Measurements from ENCODE around the gene MFN1.

MFN1 gene

GRCh38 chr3:179336345-179336929 lies 11.1 kb upstream of the MFN1 start:
- DNase-seq (ENCODE audit: low read depth in 2 of 2), result no peak

DNA sequence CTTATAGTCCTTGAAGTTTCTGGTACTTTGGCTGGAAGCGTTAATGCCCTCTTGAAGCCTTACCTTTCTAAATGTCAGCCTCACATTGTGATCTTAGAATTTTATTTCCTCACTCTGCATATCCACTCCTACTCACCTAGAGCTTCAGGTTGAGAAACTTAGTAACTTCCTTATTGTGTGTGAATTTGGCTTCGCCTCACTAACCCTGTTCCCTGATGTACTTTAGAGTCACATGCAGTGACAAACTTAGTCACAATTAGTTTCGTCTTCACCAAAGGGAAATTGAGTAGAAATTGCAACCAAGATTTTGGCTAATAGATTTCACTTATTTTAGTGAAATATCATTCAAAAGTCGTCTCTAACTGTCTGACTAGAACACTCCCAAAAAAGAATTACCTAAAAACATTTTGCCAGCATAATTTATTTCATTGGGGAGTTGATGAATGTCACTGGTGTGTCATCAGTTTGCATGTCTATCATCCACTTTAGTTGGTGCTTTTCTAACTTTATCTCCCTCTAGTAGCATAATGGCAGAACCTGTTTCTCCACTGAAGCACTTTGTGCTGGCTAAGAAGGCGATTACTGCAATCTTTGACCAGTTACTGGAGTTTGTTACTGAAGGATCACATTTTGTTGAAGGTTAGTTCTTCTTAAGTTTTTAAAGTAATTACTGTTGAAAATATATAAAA lies 960 bp downstream of the MFN1 start:
- no peak for DNase-seq (ENCODE audit: low read depth in 2 of 2)

DNA sequence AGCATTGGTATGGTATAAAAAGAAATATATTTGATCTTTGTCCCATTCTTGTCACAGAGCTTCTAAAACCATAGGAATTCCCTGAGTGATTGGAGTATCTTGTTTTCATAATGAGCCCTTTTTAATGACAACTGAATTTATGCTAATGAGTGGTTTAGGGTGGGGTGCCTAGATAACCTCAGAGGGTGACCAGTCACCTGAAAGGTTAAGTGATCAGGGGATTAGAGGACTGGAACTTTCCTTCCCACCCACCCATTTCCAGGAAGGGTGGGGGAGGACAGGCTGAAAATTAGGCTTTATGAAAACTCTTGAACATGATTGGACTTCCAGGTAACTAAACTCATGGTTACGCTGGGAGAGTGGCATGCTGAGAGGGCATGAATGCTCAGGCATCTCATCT lies 8.5 kb downstream of the MFN1 start:
- DNase-seq (ENCODE audit: low read depth in 2 of 2), result no peak

GRCh38 chr3:179363332-179363731 lies 15.8 kb downstream of the MFN1 start:
- DNase-seq (ENCODE audit: low read depth in 2 of 2), result no peak

GRCh38 chr3:179369621-179370020 lies 22.1 kb downstream of the MFN1 start:
- DNase-seq (ENCODE audit: low read depth in 2 of 2), result no peak

GRCh38 chr3:179373938-179374337 lies 26.4 kb downstream of the MFN1 start:
- no peak for DNase-seq (ENCODE audit: low read depth in 2 of 2)

- DNase-seq (ENCODE audit: low read depth in 2 of 2), result no peak
These were observed 27.8 kb downstream of the MFN1 start for GRCh38 chr3:179375091-179375999.

GRCh38 chr3:179376474-179376873 lies 29.0 kb downstream of the MFN1 start:
- no peak for DNase-seq (ENCODE audit: low read depth in 2 of 2)

- no peak for DNase-seq (ENCODE audit: low read depth in 2 of 2)
These were observed 44.4 kb downstream of the MFN1 start for GRCh38 chr3:179391906-179392305.

- DNase-seq (ENCODE audit: low read depth in 2 of 2), result no peak
These were observed 51.2 kb downstream of the MFN1 start for GRCh38 chr3:179398574-179399231.

DNA sequence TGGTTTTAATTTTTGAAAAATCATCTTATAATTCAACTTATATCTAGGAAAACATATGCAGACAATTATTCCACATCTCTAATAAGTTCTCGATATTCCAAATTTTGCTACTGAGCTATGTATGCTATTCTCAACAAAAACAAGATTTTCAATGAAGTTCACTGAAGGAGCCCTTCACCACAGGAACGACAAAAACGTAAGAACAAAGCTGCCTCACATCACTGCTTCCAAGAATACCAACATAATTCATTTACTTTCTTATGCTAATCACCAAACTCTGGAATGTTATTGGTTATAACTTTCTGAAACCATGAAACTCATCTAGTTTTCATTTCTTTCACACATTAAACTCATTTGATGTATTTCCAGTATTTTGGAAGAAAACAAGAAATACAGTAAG lies 54.1 kb downstream of the MFN1 start:
- no peak for DNase-seq (ENCODE audit: low read depth in 2 of 2)

- no peak for DNase-seq (ENCODE audit: low read depth in 2 of 2)
These were observed 55.5 kb downstream of the MFN1 start for GRCh38 chr3:179402963-179403362.

DNA sequence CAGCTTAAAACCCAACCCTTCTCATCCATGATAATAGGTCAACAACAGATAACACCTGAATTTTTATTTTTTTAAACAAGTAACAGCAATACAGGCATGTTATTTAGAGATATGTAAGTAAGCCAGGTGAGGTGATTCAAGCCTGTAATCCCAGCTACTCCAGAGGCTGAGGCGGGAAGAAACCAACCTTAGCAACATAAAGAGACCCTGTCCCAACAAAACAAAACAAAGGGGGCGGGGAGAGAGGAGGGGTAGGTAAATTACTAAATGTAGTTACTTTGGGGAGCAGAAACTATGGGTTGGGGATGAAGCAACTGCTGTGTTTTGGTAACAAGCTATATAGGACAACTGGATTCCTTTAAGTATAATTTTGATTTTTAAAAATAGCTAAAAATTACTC lies 56.8 kb downstream of the MFN1 start:
- no peak for DNase-seq (ENCODE audit: low read depth in 2 of 2)

DNA sequence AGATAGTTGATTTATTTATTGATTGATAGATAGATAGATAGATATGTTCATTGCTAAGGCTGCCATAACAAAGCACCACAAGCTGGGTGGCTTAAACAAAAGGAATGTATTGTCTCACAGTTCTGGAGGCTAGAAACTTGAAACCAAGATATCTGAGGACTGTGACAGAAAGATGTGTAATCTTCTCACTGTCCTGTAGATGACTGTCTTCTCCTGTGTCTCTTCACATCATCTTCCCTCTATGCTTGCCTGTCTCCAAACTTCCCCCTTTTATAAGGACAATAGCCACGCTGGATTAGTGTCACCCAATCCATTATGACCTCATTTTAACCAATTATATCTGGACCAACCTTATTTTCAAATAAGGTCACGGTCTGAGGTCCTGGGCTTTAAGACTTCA lies 62.8 kb downstream of the MFN1 start:
- DNase-seq (ENCODE audit: low read depth in 2 of 2), result no peak

DNA sequence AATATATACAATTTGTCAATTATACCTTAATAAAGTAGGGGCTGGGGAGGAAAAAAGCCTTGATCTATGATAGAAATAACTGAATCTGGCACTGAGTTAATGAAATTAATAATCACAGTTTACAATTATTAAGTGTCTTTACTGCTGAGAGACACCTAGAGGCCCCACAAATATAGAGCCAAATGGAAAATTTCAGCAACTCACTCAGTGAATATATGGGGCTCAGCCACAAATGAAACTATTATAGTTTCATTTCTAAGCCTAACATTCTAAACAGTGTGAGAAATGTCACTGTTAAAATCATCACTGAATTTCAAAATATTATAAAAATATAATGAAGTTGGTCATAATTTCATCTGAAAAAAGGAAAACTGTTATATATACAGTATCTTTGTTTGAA lies 63.5 kb downstream of the MFN1 start:
- no peak for DNase-seq (ENCODE audit: low read depth in 2 of 2)

DNA sequence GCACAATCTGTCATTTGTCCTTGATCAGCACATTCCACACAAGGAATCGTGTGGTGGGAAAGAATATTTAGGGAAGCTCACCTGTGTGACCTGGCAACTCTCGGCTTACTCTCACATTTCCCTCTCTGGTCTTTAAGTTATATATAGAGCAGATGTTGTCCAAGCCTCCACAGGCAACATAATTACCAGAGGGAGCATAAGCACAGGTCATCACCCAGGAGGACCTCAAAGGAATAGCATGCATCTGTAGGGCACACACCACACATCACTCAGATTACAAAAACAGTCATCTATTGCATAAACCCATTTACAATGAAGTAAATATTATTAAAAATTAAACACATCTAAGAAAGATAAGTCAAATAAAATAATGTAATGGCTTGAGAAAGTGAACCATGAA lies 67.3 kb downstream of the MFN1 start:
- no peak for DNase-seq (ENCODE audit: low read depth in 2 of 2)

DNA sequence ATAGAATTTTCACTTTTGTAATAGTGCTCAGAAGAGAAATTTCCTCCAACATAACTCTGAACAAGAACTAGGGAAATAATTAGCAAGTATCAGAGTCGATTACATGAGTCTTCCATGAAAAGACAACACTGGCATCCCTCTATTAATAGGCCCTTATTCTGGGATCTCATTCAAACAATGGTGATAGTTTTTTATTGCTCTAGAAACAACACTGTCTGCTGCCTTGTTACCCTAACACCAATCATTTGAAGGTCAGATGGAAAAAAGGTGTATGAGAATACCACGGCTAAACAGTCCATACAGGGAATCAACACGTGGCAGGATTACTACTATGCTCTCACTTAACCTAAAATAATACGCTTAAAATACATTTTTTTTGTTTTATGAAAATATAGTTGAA lies 67.9 kb downstream of the MFN1 start:
- DNase-seq (ENCODE audit: low read depth in 2 of 2), result no peak

DNA sequence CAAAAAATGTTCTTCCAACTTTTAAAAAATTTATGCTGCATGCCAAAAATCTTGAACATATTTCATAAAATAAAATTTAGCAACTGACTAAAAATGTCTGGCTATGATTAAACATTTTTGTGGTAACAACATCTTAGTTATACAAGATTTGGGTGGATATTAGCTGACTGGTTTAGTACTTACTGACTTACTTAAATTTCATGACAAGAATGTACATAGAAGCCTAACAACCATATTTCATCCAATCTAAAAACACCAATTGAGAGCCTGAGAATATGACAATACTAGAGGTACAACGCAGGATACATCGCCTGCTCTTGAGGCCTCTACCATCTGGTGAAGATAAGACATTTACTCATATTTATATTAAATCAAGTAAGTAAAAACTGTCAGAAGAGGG lies 69.2 kb downstream of the MFN1 start:
- no peak for DNase-seq (ENCODE audit: low read depth in 2 of 2)

- DNase-seq (ENCODE audit: low read depth in 2 of 2), result no peak
These were observed 71.1 kb downstream of the MFN1 start for GRCh38 chr3:179418610-179419009.

DNA sequence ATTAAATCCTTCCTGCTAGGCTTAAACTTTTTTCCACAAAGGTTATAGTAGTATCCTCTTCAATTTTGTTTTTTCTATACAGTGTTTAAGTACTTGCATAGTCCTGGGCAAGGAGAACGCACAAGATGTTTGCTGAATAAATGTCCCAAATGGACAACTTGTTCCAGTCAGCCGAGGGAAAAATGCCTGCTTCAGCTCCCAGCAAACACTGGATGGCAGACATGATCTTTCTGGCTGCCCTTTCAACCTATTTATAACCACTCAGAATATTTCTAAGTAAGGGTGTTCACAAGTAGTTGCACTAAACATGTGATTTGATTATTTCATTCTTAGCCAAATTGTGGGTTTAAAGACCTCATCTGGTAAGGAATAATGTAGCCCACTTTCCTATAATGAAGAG lies 74.0 kb downstream of the MFN1 start:
- no peak for DNase-seq (ENCODE audit: low read depth in 2 of 2)

DNA sequence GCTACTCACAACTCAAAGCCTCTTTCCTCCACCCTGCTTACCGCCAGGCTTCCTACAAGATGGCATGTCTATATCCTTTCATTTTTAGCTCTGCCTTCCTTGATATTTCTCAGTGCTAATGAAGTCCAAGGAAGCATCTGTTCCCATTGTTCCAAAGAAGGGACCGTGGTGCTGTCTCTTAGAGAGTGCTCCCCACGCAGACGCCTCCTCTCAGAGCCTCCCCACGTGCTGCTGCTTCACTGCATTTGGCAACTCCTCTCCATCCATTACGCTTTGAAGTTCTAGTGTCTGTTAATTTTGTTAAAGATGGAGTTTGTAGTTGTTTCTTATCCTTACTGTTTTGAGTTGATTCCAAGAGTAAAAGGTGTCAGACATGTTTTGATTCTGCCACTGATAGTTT lies 77.6 kb downstream of the MFN1 start:
- DNase-seq (ENCODE audit: low read depth in 2 of 2), result no peak

DNA sequence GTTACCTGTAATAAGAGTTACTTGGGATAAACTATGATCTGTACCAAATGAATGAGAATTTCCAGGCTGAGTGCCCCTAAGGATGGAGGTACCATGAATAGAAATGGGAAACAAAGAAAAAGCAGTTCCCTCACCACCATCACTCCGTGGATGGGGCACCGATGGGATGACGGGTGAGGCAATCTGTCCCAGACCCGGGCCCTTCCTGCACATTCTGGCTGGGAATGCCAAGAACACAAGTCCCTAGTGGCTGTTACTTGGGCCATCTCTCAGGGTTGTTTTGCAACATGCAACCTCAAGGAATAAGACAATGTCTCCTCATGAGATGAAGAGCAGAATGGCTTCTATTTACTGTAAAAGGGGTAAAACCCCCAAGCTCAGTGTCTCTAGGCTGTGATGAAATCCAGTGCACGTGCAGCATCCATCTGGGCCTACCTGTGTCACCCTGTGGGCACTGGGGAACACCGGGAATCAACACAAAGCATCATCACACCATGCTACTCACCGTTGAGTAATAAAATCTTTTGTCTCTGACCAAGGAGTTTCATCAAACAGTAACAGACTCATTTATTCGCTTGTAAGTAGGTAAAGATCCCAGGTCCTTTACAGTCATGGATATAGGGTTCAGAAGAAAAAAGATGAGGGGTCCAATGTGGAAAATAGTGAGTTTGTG lies 81.5 kb downstream of the MFN1 start:
- DNase-seq (ENCODE audit: low read depth in 2 of 2), result no peak
